ENCODE measurements around the gene TMEM236. TPM values are rescaled to one million over a fixed set of nuclear protein-coding genes. Genes with fewer than 3 reads are reported as not detected.

Gene TMEM236
- total and polyA plus RNA-seq, 2 of the 4 experiments (the other 2 are of a cell fraction) = not detected

GRCh38 chr10:17733620-17734019 is 18.4 kb upstream of the TMEM236 start:
- no peak overlapping the region for H2BK5ac ChIP-seq (ENCODE audit: low read depth, low read length, poor library complexity, severe bottlenecking)
- no peaks in the 10 kb centered on the region for H3K4me1 ChIP-seq (ENCODE audit: control insufficient read depth, insufficient read depth, low read length)
- no peaks in the 10 kb centered on the region for H3K9me1 ChIP-seq (ENCODE audit: insufficient read depth, low read length)
- H2BK15ac ChIP-seq (ENCODE audit: low read depth, low read length) = no peak overlapping the region
- no peak overlapping the region for H2AK9ac ChIP-seq (replicated peaks; ENCODE audit: low read depth, low read length, poor library complexity)
- no peak overlapping the region for H3K18ac ChIP-seq (ENCODE audit: low read depth, low read length)
- H3K23ac ChIP-seq (ENCODE audit: low read depth, low read length) = no peak overlapping the region
- no peaks in the 10 kb centered on the region for H4K20me1 ChIP-seq (ENCODE audit: insufficient read depth, low read length)
- H3K4me2 ChIP-seq (ENCODE audit: low read depth, low read length) = no peak overlapping the region
- no peak overlapping the region for H2BK20ac ChIP-seq (ENCODE audit: low read depth, low read length)
- ATAC-seq (ENCODE audit: low read depth) (no peak), DNase-seq (no peak)
- ChIA-PET POLR2A (ENCODE audit: unreplicated experiment) (no interaction called here), CTCF (no interaction called here)
- H3K14ac ChIP-seq (replicated peaks; ENCODE audit: low read depth, low read length) = no peak overlapping the region
- intact Hi-C loops (cut with micrococcal nuclease) (no loop called here), in situ Hi-C loops (cut with MboI; ENCODE audit: low sequenced_read_pairs) (no loop called here), dilution Hi-C loops (cut with HindIII; ENCODE audit: low sequenced_read_pairs, unreplicated experiment) (no loop called here)
- no peaks in the 10 kb centered on the region for H3K9me3 ChIP-seq (ENCODE audit: control insufficient read depth, insufficient read depth, low read length)
- no peak overlapping the region for H2AFZ ChIP-seq (replicated peaks; ENCODE audit: low read length, poor library complexity)
- H3K9ac ChIP-seq (ENCODE audit: low read depth, low read length) = no peak overlapping the region
- H3K27me3 ChIP-seq (ENCODE audit: control insufficient read depth, insufficient read depth, low read length) = no peaks in the 10 kb centered on the region
- no peak overlapping the region for H4K8ac ChIP-seq (ENCODE audit: low read depth in 2 of 2, low read length in 2 of 2)
- H2AK5ac ChIP-seq (ENCODE audit: low read depth, low read length) = no peak overlapping the region
- WGBS, 2 experiments (ENCODE audit: extremely low coverage in 2 of 2, insufficient read length in 1 of 2) = no CpG with 5 or more reads among the region's 6 CpGs
- no peak overlapping the region for H2BK120ac ChIP-seq (ENCODE audit: low read depth, low read length)
- no peak for TF ChIP-seq CHD1 (IDR thresholded peaks at IDR 0.05; ENCODE audit: low read depth, low read length)
- TF ChIP-seq NFE2L2 (IDR thresholded peaks at IDR 0.05; ENCODE audit: low read depth, low read length) = no peak
- no peak for TF ChIP-seq POLR2A (IDR thresholded peaks at IDR 0.05; ENCODE audit: low read depth, low read length)
- TF ChIP-seq RFX5 (IDR thresholded peaks at IDR 0.05; ENCODE audit: low read depth, low read length) = no peak
- TF ChIP-seq USF2 (IDR thresholded peaks at IDR 0.05; ENCODE audit: low read depth, low read length) = no peak
- no peak for TF ChIP-seq CEBPB (IDR thresholded peaks at IDR 0.05; ENCODE audit: low read depth, low read length)
- no peak for TF ChIP-seq ELK1 (IDR thresholded peaks at IDR 0.05; ENCODE audit: borderline replicate concordance, low read depth, low read length)
- no peak for TF ChIP-seq RCOR1 (IDR thresholded peaks at IDR 0.05; ENCODE audit: insufficient replicate concordance, low read length)
- TF ChIP-seq CTCF (conservative IDR thresholded peaks at IDR 0.05; ENCODE audit: low read depth, low read length) = no peak
- no peak for TF ChIP-seq BHLHE40 (IDR thresholded peaks at IDR 0.05; ENCODE audit: low read depth, low read length)
- no peak for TF ChIP-seq MAZ (IDR thresholded peaks at IDR 0.05; ENCODE audit: borderline replicate concordance, low read depth, low read length)
- no peak for TF ChIP-seq MXI1 (IDR thresholded peaks at IDR 0.05; ENCODE audit: borderline replicate concordance, low read depth, low read length)
- TF ChIP-seq MAFK (IDR thresholded peaks at IDR 0.05; ENCODE audit: low read depth, low read length) = no peak
- BruUV-seq (replicated peaks) = no TSS peak
- H4K5ac ChIP-seq (ENCODE audit: low read depth, low read length) = no peak overlapping the region
- no peak overlapping the region for H3K56ac ChIP-seq (ENCODE audit: extremely low read depth, insufficient read depth, low read length)
- H4K91ac ChIP-seq (ENCODE audit: insufficient read depth, low read depth, low read length) = no peak overlapping the region
- no peak overlapping the region for H3K4ac ChIP-seq (ENCODE audit: low read depth, low read length)
- no peaks in the 10 kb centered on the region for H3K79me1 ChIP-seq (ENCODE audit: low read depth in 1 of 2, low read length in 2 of 2)
- H3K36me3 ChIP-seq (ENCODE audit: control insufficient read depth, insufficient read depth, low read length) = no peaks in the 10 kb centered on the region
- H3K27ac ChIP-seq (ENCODE audit: insufficient read depth, low read length) = no peak overlapping the region
- H3K4me3 ChIP-seq (ENCODE audit: insufficient read depth, low read depth, low read length) = no peak overlapping the region
